HL-60 (cell line): ENCODE data around the gene LPCAT2.

Experiments
- CTCF ChIP-seq: IDR thresholded peaks from one replicate; pipeline ENCODE4 v1.5.1; 2011; ENCODE audit warnings: low read length, control low read depth, inconsistent platforms; ENCODE audit not compliant: insufficient read depth
- GABPA ChIP-seq: IDR thresholded peaks from 2 replicates; pipeline ENCODE4 v1.6.1; 2012; ENCODE audit warnings: low read depth
- POLR2AphosphoS5 ChIP-seq: IDR thresholded peaks from 2 replicates; pipeline ENCODE4 v1.6.1; 2012; ENCODE audit warnings: low read depth
- TF ChIP-seq, protein P1 (sequence below): IDR thresholded peaks from 2 replicates; pipeline ENCODE4 v1.6.1; 2012; ENCODE audit warnings: low read depth; ENCODE audit not compliant: insufficient replicate concordance

DNA sequence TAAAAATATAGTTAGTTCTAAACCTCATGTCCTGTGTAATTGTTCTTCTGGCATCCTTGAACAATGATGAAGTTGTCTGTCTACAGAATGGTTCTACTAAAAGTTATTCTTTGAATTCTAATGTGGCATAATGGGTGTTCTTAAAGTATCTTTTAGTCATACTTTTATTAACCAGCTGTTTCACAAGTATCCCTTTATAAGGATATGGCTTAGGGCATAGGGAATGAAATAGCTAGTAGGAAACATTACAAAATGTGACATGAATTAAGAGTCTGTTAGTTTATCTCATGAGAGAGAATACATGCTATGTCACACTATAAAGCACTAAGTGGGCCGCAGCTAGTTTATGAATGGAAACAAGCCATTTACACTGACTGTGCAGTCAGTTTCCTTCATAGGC lies 31.3 kb downstream of the LPCAT2 start:
- no peak for TF ChIP-seq CTCF
- TF ChIP-seq, protein P1, sequence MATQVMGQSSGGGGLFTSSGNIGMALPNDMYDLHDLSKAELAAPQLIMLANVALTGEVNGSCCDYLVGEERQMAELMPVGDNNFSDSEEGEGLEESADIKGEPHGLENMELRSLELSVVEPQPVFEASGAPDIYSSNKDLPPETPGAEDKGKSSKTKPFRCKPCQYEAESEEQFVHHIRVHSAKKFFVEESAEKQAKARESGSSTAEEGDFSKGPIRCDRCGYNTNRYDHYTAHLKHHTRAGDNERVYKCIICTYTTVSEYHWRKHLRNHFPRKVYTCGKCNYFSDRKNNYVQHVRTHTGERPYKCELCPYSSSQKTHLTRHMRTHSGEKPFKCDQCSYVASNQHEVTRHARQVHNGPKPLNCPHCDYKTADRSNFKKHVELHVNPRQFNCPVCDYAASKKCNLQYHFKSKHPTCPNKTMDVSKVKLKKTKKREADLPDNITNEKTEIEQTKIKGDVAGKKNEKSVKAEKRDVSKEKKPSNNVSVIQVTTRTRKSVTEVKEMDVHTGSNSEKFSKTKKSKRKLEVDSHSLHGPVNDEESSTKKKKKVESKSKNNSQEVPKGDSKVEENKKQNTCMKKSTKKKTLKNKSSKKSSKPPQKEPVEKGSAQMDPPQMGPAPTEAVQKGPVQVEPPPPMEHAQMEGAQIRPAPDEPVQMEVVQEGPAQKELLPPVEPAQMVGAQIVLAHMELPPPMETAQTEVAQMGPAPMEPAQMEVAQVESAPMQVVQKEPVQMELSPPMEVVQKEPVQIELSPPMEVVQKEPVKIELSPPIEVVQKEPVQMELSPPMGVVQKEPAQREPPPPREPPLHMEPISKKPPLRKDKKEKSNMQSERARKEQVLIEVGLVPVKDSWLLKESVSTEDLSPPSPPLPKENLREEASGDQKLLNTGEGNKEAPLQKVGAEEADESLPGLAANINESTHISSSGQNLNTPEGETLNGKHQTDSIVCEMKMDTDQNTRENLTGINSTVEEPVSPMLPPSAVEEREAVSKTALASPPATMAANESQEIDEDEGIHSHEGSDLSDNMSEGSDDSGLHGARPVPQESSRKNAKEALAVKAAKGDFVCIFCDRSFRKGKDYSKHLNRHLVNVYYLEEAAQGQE = no peak
- TF ChIP-seq POLR2AphosphoS5 = no peak
- TF ChIP-seq GABPA = no peak
